Muscle of leg (tissue), 11 donors: Measurements from ENCODE around the gene TMEM108. TPM values are rescaled to one million over a fixed set of nuclear protein-coding genes. Genes with fewer than 3 reads are reported as not detected.

Source experiments
- DNase-seq: peaks from one replicate; pipeline ENCODE4 v3.0.0; 2013
- H3K27ac ChIP-seq: one replicate; pipeline ENCODE4 v1.5.1; 2013; ENCODE audit warnings: mild to moderate bottlenecking, low read length, control low read depth
- H3K27me3 ChIP-seq: one replicate; pipeline ENCODE4 v1.6.1; 2013; ENCODE audit warnings: low read length; ENCODE audit not compliant: control insufficient read depth, insufficient read depth
- H3K36me3 ChIP-seq: one replicate; pipeline ENCODE4 v1.6.1; 2013; ENCODE audit warnings: low read length; ENCODE audit not compliant: control insufficient read depth, insufficient read depth
- H3K4me1 ChIP-seq: one replicate; pipeline ENCODE4 v1.6.1; 2013; ENCODE audit warnings: low read length; ENCODE audit not compliant: control insufficient read depth, insufficient read depth
- H3K4me3 ChIP-seq: one replicate; pipeline ENCODE4 v1.5.1; 2013; ENCODE audit warnings: low read length, control low read depth
- H3K9me3 ChIP-seq: replicated peaks from 2 replicates; pipeline ENCODE4 v1.6.1; 2013; ENCODE audit warnings: low read depth, low read length; ENCODE audit not compliant: control insufficient read depth
- WGBS: methylation state at CpG from one replicate; pipeline ENCODE4 v1.1.5; 2013; ENCODE audit warnings: missing lambda C conversion rate; ENCODE audit not compliant: insufficient coverage; 5-methylcytosine and 5-hydroxymethylcytosine counted together
- polyA plus RNA-seq, 8 donors: library from polyadenylated mRNA; unstranded; fragments of 120-200 nt; gene quantifications; one replicate each; pipeline versions ENCODE4 v1.2.1 to v1.2.3, GENCODE V29; 2013; ENCODE audit warnings: inconsistent platforms in 1 of 8, low replicate concordance in 1 of 8; ENCODE audit not compliant: insufficient read length in 8 of 8, insufficient read depth in 1 of 8
- total RNA-seq: library from RNA; stranded (reverse); fragments of 120-200 nt; gene quantifications from one replicate; pipeline ENCODE4 v1.2.4, GENCODE V29; 2013

The TMEM108 gene
- total and polyA plus RNA-seq, 9 donors: 6.3 to 27.3 (median 17.4) TPM

GRCh38 chr3:133208184-133208583 is 170.0 kb downstream of the TMEM108 start:
- Histone ChIP-seq H3K4me1 (peaks cover 2% of the 10 kb centered on the region), H3K27me3 (no peaks in the 10 kb centered on the region), H3K27ac (no peak overlapping the region), H3K4me3 (no peak overlapping the region), H3K36me3 (no peaks in the 10 kb centered on the region), H3K9me3 (no peaks in the 10 kb centered on the region)
- DNase-seq: no peak
- WGBS: 88% methylated on average over 1 of the region's 1 CpG

DNA sequence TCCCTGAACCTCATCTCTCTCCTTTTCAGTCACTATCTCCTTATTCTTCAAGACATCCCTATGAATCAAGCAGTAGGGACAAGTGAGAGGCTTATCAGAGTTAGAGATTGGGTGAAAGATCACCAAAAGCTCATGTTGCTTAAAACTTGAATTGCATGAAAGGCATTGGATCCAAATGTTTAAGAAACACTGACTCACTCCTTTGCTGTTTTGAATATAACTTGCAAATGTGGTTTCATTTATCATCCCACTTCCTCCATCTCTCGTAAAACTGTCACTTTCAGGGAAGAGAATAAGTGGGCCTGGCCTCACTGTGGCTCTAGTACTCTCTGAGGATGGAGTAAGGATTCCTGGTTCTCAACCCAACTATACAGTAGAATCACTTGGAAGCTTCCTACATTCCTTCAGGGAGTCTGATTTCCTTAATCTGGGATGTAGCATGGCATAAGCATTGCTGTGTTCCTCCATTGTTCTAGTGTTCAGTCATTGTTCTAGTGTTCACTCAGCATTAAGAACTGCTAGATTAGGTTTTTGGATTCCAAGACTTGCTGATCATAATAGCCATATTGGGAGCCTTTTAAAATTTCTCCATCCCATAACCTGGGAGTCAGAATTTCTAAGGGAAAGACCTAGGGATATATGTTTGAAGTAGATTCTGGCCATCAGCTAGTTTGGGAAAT is 171.8 kb downstream of the TMEM108 start:
- no peaks in the 10 kb centered on the region for H3K36me3 ChIP-seq
- peaks cover 2% of the 10 kb centered on the region for H3K4me1 ChIP-seq
- DNase-seq: peak; percentile 82
- no peak overlapping the region for H3K4me3 ChIP-seq
- H3K9me3 ChIP-seq: no peaks in the 10 kb centered on the region
- no CpG with 5 or more reads among the region's 1 CpG for WGBS
- H3K27me3 ChIP-seq: no peaks in the 10 kb centered on the region
- no peak overlapping the region for H3K27ac ChIP-seq

DNA sequence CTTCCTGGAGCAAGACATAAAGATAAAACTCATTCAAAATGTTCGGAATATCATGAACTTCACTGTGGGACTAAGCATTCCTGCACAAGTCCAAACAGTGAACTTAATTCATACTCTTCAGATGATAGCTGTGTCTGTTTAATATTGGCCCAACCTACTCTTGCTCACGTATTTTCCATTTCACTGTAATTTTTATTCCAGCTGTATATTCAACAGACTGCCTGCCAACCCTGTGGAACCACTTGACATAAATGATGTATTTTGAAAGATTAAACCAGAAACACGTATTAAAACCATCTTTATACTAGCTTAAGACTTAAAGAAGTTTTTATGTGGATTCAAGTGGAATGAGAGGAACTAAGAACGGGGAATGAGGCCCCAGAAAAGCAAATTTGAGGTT is 172.5 kb downstream of the TMEM108 start:
- DNase-seq: peak; percentile 91
- H3K27me3 ChIP-seq: no peaks in the 10 kb centered on the region
- WGBS: no CpG with 5 or more reads among the region's 4 CpGs

DNA sequence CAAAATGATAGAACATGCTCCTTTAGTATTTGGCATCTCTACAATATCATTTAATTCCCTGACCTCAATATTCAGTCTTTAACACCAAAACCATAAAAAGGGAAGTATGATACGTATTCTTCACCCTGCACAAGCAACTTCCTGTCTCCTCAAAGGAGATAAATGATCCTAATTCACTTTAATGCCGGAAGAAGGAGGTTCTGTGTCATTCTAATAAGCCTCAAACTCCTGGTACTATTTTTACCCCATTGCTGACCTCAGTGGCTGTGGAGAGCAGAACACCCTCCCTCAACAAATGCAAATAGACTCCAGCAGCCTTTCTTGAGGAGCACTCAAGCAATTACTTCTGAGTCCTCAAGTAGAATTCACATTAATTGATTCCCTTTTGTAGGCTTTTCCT is 173.3 kb downstream of the TMEM108 start:
- Histone ChIP-seq H3K27ac (no peak overlapping the region), H3K27me3 (no peaks in the 10 kb centered on the region), H3K36me3 (no peaks in the 10 kb centered on the region), H3K9me3 (no peaks in the 10 kb centered on the region), H3K4me3 (no peak overlapping the region), H3K4me1 (peaks cover 2% of the 10 kb centered on the region)
- peak; percentile 68 for DNase-seq
- no CpG with 5 or more reads among the region's 2 CpGs for WGBS

More for the DNA sequence above, 172.5 kb downstream of the TMEM108 start:
- H3K27ac ChIP-seq: no peak overlapping the region
- no peaks in the 10 kb centered on the region for H3K36me3 ChIP-seq
- peaks cover 2% of the 10 kb centered on the region for H3K4me1 ChIP-seq
- no peak overlapping the region for H3K4me3 ChIP-seq
- H3K9me3 ChIP-seq: no peaks in the 10 kb centered on the region

DNA sequence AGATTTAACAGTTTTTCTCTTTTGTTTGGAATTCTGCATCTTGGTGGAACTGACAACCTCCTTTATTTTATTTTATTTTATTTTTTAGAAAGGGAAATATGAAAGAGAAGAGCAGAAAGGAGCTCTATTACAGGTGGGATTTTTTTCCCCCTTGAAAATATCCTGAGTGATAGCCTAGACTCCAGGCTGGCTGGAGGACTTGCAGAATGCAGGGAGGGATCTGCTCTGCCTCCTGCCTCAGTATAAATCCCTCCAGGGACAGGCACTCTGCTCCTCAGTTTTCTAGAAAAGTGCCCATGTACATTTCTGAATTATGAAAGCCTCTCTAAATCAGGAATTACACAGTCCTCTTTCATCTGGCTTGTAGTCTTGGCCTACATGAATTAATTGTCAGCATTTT is 173.7 kb downstream of the TMEM108 start:
- no peaks in the 10 kb centered on the region for H3K36me3 ChIP-seq
- no peaks in the 10 kb centered on the region for H3K27me3 ChIP-seq
- no peak for DNase-seq
- H3K9me3 ChIP-seq: no peaks in the 10 kb centered on the region
- H3K4me1 ChIP-seq: peaks cover 2% of the 10 kb centered on the region
- peak overlapping the region; percentile 14 for H3K27ac ChIP-seq
- no peak overlapping the region for H3K4me3 ChIP-seq

DNA sequence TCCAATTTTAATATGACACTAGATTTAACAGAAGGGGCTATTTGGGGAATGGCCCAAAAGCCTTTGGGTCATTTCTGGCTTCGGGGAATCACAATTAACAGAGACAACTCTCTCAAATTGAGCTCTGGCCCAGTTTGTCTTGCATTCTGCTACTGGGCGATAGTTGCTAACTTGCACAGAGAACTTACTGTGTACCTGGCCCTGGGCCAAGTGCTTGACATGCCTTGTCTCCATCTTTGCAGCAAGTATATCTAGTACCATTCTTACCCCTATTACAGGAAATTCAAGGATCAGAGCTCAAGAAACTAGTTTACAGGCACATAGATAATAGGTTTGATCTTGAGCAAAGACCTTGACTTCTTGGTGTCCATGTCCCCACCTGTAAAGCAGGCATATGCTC is 175.7 kb downstream of the TMEM108 start:
- no peaks in the 10 kb centered on the region for H3K9me3 ChIP-seq
- peaks cover 2% of the 10 kb centered on the region for H3K4me1 ChIP-seq
- WGBS: 94% methylated on average over 2 of the region's 2 CpGs
- DNase-seq: peak; percentile 28
- no peaks in the 10 kb centered on the region for H3K36me3 ChIP-seq
- H3K27me3 ChIP-seq: no peaks in the 10 kb centered on the region
- no peak overlapping the region for H3K27ac ChIP-seq
- no peak overlapping the region for H3K4me3 ChIP-seq

DNA sequence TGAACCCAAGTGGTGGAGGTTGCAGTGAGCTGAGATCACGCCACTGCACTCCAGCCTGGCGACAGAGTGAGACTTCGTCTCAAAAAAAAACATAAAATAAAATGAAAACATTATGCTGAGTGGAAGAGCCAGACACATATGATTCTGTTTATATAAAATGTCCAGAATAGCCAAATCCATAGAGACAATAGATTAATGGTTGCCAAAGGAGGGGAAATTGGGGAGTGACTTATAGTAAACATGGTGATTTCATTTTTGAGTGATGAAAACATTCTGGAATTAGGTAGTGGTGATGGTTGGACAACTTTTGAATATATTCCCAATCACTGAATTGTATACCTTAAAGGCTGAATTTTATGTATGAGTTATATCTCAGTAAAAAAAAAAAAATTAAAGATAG is 189.6 kb downstream of the TMEM108 start:
- no peaks in the 10 kb centered on the region for H3K4me1 ChIP-seq
- no peaks in the 10 kb centered on the region for H3K27me3 ChIP-seq
- no peaks in the 10 kb centered on the region for H3K36me3 ChIP-seq
- no peak overlapping the region for H3K27ac ChIP-seq
- WGBS: no CpG with 5 or more reads among the region's 3 CpGs
- H3K9me3 ChIP-seq: peaks cover 7% of the 10 kb centered on the region
- peak; percentile 90 for DNase-seq
- no peak overlapping the region for H3K4me3 ChIP-seq

- DNase-seq: peak; percentile 85
- Histone ChIP-seq H3K9me3 (peaks cover 2% of the 10 kb centered on the region), H3K36me3 (no peaks in the 10 kb centered on the region), H3K4me3 (no peak overlapping the region), H3K27ac (no peak overlapping the region), H3K27me3 (no peaks in the 10 kb centered on the region), H3K4me1 (no peaks in the 10 kb centered on the region)
- no CpG with 5 or more reads among the region's 4 CpGs for WGBS
Observed at GRCh38 chr3:133230195-133230594, 192.0 kb downstream of the TMEM108 start.

DNA sequence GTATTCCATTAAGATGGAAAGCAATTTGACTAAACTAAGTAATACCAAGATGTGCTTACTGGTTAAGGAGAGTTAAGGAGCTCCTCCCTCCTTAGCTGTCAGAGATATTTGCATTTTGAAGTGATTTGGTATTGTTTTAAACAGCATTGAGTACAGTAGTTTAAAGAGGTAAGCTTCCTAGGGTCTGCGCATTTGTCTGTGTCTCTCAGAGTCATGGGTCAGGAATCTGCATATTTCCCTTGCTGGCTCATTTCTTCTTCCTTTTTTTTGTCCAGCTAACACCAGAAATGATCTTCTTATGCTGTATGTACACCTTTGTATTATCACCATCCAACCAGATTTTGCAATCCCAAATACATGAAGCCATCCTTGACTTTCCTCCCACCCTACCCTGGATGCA is 198.7 kb downstream of the TMEM108 start:
- no peak for DNase-seq
- Histone ChIP-seq H3K27me3 (no peaks in the 10 kb centered on the region), H3K4me1 (no peaks in the 10 kb centered on the region), H3K27ac (no peak overlapping the region), H3K4me3 (no peak overlapping the region), H3K36me3 (no peaks in the 10 kb centered on the region), H3K9me3 (no peaks in the 10 kb centered on the region)
- 100% methylated on average over 1 of the region's 1 CpG for WGBS

GRCh38 chr3:133237380-133237779 is 199.2 kb downstream of the TMEM108 start:
- Histone ChIP-seq H3K4me1 (no peaks in the 10 kb centered on the region), H3K27ac (no peak overlapping the region)
- peak; percentile 77 for DNase-seq

DNA sequence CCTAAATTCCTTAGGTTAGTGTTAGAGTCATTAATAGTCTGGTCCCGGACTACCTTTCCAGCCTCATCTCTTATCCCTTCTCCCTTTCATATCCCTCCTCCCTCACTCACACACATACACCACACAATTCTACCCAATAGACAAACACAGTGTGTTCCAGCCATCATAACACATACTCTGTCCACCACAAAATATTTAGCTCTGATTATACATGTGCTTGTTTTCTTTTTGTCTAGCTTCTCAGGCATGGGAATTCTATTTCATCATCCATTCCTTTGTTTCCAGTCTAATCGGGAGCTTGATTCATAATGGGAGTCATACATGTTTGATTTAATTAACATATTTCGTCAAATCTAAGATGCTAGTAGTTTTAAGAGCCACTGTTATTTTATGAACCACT is 199.8 kb downstream of the TMEM108 start:
- H3K27ac ChIP-seq: peak overlapping the region; percentile 11
- H3K4me3 ChIP-seq: no peak overlapping the region
- H3K36me3 ChIP-seq: no peaks in the 10 kb centered on the region
- H3K9me3 ChIP-seq: no peaks in the 10 kb centered on the region
- WGBS: 29% methylated on average over 1 of the region's 3 CpGs
- DNase-seq: no peak
- H3K4me1 ChIP-seq: no peaks in the 10 kb centered on the region
- H3K27me3 ChIP-seq: no peaks in the 10 kb centered on the region

More at GRCh38 chr3:133237380-133237779, 199.2 kb downstream of the TMEM108 start:
- no peaks in the 10 kb centered on the region for H3K9me3 ChIP-seq
- no peaks in the 10 kb centered on the region for H3K36me3 ChIP-seq
- no peak overlapping the region for H3K4me3 ChIP-seq
- H3K27me3 ChIP-seq: no peaks in the 10 kb centered on the region
